SKM-1 treated with dmso at 0.1 percent for 144 hours (cell line): ENCODE data around the gene MTA1.
A peak's percentile ranks its signal among the peaks of the same experiment; 100 is the strongest.

Experiments
- DNase-seq: peaks from one replicate; lab custom pipeline; 2025; ENCODE audit not compliant: unreplicated experiment; lab: John Stamatoyannopoulos, UW

MTA1 gene

DNA sequence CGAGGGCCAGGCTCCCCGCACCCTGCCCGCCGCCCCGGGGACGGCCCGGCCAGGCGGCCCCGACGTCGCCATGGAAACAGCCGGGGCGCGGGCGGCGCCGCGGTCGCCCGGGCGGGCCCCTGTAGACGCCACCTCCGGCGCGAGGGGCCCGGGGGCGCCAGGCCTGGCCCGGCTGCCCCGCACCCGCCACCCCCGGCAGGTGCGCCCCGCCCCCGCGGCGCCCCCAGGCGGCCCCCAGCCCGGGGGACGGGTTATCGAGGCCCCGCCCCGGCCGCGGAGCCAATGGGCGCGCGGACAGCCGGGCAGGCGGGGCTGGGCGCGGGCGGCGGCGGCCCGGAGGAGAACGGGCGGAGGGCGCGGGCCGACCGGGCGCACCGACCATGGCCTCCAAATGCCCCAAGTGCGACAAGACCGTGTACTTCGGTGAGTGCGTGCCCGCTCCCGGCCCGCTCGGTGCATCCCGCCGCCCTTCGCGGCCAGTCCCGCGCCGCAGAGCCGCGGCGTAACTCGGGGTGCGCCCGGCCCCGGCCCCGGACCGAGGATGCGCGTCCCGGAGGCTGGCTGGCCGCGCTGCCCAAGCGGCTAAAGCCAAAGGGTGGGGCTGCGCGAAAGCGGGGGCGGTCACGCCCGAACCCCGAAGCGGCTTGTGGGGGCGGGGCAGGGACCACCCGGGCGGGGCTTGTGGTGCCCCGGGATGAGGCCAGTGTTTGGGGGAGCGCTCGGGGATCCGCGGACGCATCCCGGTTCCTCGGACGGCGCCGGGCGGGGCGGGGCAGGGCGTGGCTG lies 55.0 kb downstream of the MTA1 start, which contains the start of gene CRIP2:
Gene CRIP2, plus strand, starts transcription at position 339 of the 786 bp plus-strand sequence. Its CDS starts 42 bp downstream, at position 381.
- no peak for DNase-seq

DNA sequence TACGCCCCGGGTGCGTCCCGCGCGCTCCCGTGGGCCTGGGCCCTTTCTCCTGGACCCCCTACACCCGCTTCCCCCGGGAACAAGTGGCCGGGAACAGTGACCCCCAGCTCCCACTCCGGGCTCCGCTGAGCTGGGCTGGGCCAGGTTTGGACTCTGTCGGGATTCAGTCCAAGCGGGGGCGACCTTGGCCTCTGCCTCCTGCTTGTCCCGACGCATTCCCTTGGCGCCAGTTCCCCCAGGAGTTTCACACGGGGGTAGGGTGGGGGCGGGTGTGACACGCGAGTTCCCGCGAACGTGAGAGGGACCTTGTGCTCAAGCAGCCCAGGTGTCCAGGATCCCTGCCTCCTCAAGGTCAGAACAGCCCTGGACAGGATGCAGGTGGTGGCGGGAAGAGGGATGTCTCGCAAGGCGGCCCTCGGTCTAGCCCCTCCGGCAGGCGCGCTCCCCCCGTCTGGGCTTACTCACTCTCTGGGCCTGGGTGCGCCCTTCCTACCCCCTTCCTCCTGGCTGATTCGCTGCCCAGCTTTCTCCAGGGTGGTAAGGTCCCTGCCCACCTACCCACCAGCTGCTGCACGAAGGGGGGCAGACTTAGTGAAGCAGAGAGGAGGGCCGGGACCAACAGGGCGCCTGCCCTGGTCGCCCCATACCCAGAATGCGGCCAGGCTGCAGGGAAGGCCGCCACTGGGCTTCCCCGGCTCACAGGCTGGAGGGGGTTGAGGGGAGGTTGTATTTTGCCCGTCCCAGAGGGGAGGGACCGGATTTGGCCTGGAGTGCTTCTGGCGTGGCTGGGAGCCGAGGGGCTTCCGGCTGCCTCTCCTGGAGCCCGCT lies 55.9 kb downstream of the MTA1 start:
- no peak for DNase-seq

DNA sequence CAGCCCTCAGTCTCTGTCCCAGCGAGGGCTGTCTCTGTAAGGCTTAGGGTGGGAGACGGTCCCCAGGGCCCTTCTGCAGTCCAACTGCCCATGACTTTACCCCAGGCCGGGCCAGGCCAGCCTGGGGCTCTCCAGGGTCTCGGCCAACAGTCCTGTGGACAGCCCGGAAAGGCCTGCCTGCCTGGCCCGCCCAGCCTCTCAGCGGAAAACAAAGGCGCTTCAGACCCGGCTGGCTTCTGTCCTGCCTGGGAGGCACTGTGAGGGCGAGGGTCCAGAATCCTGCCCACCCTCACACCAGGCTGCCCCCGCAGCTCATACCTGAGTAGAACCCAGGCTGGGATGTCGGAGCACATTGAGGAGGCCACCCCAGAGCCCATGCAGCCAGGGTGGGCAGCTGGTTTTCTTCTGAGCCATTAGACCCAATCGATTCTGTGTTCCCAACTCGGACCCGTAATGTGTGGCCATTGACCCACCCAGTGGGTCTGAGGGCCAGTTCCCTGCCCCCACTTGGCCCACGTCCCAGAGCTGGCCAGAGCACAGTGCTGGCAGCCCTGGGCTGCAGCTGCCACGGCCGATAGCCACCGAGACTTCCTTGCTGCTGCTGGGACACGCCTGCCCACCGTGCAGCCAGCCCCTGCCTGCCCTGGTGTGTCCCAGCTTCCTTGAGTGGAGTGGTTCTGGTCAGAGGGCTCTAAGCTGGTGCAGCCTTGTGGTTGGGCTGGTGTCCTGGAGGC lies 56.6 kb downstream of the MTA1 start:
- DNase-seq = no peak

DNA sequence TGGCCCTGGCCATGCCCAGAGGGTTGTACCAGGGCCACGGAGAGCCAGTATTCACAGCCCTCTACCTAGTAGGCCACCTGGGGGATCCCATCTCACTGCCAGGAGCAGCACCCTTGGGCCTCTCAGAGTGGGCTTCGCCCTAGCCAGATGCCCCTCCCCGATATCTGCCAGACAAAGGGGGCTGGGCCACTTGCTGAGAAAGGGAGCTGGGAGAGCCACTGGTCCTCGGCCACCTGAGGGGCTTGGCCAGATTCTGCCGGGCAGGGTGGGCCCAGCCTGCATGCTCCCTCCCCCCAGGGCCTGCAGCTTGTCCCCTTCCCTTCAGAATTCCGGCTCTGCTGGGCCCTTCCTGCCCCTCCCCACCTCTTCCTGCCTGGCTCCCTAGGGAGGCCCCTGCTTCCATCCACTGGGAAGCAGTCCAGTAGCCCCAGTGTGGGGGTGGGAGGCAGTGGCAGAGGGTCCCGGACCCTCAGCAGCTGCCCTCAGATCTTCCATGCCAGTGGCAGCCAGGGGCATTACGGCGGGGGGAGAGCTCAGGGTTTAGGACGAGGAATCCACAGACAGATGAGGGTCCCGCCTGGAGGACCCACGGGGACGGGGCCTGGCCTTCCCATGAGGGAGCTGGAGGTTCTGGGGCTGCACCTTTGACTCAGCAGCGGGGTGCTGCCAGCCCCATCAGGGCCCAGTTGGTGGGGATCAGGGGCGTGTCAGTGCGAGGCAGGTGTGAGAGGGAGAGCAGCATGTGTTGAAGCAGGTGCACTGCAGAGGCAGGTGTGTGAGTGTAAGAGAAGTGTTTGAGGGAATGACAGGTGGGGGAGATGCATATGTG lies 57.4 kb downstream of the MTA1 start:
- DNase-seq = no peak

DNA sequence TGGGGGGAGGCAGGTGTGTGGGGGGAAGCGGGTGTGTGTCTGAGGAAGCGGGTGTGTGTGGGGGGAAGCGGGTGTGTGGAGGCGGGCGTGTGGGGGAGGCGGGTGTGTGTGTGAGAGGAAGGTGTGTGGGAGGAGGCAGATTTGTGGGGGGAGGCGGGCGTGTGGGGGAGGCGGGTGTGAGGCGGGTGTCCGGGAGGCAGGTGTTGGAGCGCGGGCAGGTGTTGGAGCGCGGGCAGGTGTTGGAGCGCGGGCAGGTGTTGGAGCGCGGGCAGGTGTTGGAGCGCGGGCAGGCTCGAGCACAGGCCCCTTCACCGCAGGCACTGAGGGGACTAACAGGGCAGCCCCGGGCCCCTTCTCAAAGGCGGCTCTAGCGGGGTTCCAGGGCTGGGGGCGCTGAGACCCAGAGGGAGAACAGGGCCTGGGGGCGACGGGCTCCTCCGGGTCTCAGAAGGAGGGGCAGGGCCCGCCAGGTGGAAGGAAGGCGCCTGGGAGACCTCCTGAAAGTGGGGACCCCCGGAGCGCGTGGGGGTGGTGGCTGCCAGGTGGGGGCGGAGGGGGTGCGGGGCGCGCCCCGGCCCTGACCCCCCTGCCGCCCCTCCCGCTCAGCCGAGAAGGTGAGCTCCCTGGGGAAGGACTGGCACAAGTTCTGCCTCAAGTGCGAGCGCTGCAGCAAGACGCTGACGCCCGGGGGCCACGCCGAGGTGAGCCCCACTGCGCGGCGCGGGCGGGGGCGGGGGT lies 58.2 kb downstream of the MTA1 start:
- DNase-seq = no peak

DNA sequence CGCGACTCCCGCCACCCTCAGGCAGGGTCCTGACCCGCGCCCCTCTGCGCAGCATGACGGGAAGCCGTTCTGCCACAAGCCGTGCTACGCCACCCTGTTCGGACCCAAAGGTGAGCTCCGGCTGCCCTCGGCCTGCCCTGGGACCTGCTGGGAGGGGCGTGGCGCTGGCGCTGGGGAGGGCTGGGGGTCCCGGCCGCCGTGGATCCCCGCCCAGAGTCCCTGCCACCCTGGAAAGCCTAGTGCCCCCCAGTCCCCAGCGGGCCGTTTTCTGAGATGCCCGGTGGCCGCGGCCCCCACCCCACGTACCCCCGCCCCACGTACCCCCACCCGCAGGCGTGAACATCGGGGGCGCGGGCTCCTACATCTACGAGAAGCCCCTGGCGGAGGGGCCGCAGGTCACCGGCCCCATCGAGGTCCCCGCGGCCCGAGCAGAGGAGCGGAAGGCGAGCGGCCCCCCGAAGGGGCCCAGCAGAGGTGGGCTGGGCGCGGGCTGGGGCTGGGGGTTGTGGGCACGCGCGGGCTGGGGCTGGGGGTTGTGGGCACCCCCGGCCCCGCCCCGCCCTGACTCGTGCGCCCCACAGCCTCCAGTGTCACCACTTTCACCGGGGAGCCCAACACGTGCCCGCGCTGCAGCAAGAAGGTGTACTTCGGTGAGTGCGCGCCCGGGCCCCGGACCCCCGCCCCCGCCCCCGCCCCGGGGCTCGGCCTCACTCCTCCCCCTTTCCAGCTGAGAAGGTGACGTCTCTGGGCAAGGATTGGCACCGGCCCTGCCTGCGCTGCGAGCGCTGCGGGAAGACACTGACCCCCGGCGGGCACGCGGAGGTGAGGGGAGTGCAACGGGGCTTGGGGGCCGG lies 59.0 kb downstream of the MTA1 start:
- no peak for DNase-seq

DNA sequence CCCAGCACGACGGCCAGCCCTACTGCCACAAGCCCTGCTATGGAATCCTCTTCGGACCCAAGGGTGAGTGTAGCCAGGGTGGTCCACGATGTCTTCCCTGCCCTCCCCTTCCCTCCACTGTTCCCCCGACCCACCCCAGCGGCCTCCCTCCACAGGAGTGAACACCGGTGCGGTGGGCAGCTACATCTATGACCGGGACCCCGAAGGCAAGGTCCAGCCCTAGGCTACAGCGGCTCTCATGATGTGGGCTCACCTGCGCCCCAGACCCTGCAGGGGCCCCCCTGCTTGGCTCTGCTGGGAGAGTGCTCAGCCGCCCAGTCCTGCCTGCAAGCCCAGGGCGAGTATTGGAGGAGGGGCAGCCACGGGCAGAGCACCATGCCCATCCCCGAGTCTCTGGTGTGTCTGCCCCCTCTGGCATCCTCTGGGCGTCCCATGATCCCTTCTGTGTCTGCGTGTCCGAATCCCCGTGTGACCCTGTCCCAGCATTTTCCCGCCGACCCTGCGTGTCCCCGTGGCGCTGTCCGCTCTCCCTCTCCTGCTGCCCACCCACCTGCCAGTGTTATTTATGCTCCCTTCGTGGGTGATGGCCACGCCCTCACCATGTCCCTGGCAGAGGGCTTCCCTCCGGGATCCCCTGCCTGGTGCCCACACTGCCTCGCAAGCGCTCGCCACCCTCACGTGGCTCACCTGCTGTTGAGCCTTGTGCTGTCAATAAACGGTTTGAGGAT lies 60.0 kb downstream of the MTA1 start:
- DNase-seq = no peak

DNA sequence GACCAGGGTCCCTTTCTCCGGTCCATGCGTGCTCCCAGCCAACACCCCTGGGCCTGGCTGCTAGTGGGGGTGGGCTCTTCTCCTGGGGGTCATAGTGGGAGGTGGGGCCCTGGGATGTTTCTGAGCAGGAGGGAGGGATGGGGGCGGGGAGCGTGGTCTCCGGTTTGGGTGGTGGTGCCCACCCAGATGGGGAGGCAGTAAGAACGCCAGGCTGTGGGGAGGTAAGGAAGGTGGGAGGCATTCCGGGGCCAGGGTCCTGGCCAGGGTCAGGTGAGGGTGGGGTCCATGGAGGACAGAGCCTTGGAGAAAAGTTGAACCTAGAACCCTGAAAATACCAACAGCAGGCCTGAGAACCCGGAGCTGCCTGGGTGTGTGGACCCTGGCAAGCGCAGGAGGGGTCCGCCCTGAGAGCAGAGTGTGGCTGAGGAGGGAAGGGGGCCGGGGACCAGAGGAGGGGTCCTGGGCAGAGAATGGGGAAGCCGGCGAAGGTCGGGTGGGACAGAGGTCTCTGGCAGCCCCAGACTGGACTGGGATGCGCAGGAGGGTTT lies 60.6 kb downstream of the MTA1 start:
- no peak for DNase-seq

DNA sequence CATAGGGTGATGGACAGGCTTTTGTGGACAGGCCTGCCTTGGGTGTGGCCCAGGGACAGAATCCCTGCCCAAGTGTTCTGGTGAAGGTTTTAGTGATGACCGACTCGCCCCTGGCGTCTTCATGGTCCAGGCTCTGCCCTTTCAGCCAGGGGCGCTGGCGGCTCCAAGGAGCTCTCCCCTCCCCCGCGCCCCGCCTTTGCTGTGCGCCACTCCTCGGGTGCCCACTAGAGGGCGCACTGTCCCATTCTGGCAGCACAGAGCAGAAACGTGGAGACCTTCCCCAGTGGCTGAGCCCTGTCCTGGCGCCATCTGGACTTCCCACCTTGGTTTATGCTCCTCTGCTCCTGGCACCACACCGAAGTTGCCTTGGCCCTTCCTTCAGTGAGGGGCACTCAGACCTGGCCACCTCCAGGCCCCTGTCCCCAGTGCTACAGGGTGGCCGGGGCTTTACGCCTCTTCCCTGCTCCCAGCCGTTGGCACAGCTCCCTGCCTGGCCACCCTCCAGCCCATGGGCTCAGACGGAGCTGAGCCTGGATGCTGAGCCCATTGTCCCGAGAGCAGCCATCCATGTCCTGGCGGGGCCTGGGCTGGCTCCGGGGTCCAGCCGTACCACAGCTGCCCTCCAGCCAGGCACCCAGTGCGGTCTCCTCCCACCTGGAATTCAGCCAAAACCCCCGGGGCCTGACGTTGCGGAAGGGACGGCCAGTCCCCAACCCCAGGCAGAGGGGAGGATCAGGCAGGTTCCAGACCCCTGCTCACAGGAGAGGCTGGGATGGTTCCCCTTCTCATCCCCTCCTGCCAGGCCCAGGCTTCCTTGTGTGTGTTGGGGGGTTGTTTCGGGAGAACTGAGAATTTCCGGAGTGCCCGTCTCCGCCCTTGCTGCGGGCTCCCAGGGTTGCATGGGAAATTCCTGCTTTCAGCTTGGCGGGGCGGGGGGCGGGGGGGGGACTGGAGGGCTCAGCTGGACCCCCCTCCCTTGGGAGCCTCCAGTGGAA lies 61.5 kb downstream of the MTA1 start:
- DNase-seq = peak; percentile 43

DNA sequence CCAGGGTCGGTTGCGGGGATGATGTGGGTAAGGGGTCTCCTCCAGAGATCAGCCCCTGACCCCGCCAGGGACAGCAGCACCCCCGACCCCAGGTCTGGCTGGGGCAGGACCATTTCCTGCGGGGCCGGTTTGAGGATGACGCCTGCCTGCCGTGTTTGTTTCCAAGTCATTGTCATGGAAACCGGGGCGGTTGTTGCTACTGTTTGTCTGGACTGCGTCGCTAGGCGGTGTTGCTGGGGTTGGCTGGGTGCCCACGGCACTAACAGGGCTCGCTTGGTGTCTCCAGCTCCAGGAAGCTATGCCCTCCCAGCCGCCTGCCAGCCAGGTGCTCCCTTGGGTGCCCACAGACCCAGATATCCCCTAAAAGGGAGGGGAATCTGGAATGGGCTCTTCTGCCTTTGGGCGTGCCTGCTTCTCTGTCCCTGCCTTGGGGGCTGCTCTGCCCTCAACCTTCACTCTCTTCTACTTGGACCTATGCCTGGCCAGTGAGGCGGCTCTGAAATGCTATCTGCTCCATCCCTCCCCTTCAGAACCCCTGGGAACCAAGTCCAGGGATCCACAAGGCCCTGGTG lies 62.3 kb downstream of the MTA1 start:
- DNase-seq = peak; percentile 76

DNA sequence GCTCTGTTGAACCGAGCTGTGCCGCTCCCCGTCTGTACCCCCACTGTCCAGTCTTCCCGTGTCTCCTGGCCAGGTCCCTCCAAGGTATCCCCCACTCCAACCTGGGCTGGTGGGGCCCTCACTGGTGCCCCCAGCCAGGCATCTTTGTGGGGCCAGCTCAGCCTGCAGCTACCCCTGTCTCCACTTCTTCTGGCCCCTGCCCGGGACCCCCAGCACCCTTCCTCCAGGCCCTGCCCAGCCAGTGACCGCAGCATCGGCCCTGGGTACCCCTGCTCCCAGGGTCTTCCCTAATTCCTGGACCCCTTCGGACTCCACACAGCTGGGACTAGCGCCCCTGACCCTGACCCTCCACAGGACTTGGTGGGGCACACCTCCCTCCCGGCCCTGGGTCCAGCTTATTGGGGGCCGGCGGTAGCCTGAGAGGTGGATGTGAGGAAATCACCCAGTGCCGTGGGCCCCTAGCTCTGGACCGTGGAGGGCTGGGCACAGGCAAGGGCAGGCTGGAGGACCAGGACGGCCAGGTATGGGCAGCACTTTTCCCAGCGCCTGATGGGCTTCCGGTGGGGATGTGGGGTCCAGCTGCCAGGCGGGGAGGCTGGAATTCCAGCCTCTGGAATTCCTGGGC lies 63.0 kb downstream of the MTA1 start:
- no peak for DNase-seq

DNA sequence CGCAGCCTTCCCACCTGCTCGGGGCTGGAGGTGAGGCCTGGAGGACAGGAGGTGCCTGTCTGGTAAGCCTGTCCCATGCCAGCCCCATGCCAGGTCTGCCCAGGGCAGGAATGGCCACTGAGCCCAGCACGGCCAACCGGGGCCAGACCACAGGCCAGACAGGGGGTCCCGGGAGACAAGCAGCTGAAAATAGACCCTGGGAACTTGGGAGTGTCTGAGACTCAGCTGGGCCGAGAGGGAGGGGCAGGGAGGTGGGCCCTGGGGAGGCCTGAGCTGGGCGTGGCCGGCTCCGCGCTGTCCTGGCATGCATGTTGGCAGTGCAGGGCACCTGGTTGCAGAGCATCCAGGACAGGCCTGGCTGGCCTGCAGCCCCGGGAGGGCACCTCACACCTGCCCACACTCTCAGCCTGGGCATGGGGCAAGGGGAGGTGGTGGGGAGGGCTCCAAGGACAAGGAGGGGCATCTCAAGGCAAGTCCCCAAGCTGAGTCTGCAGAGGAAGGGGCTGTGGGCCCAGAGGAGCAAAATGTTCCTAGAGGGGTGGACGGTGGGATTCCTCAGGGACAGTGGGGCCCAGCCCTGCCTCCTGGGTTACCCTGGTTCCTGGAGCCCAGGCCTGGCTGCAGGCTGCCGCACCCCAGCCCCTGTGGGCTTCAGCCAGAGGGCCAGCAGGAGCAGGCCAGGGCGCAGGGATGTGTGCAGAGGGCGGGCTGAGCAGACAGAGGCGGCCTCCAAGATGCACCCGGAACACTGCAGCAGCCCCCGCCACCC lies 63.9 kb downstream of the MTA1 start:
- DNase-seq = no peak

DNA sequence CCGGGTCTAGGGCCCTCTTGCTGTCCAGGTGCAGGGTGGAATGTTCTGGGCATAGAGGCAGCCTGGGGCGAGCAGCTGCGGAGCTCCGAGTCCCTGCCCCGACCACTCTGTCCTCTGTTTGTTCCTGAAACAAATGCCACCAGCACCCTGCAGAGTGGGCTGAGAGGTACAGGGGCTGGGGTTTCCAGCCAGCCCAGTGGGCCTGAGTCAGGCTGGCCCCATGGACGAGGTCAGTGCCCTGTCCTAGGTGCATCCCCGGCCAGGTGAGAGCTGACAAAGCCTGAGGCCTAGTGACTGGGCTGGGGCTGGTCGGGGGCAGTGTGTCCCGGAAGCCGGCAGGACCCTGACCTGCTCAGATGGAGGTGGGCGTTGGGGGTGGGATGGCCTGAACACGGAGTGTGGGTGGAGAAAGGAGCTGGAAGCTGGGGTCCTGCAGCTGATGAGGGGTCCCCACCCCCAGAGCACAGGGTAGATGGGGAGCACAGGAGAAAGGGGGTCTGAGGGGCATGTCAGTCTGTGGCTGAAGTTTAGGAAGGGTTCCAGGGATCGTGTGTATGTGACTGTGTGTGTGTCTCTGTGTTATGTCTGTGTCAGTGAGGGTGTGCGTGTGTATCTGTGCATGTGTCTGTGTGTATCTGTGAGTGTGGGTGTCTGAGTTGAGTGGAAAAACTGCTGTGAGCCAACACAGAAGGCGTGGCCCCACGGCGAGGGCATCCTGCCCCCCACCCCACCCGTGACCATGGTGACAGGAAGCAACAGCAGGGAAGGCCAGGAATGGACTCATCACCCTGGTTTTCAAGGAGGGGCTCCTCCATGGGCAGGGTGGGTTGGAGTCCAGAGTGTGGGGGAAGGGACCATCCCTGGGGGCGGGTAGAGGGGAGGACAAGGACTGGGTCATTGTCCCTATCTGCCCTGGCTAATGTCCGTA lies 64.7 kb downstream of the MTA1 start:
- DNase-seq = no peak

DNA sequence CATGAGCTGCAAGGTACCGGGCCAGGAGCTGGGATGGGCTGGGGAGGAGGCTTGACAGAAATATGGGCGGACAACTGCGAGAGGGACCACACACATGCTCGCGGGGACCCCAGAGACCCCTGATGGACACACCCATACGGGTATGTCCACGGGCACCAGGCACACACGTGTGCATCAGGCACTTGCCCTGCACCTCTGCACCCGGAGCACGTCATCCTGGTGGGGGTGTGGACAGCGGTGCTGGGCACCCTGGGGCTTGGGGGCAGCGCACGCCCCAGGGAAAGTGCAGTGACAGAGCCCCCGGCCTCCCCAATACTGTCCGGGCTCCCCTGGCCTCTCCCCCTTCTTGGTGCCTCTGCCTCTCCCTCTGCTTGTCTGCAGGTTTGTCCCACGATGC lies 65.4 kb downstream of the MTA1 start:
- DNase-seq = no peak
